Mammary epithelial cell (primary cell): Measurements from ENCODE around the gene STK32B.
"Not testable (repeated sequence)": the region's sequence is repeated elsewhere in the genome, so short reads cannot be mapped to it uniquely, and the experiment has no call there.

ENCODE experiments used
- EZH2 ChIP-seq: IDR thresholded peaks from 2 replicates; pipeline ENCODE4 v1.6.1; 2012; ENCODE audit warnings: low read length, inconsistent platforms, borderline replicate concordance
- TF ChIP-seq, protein P1 (sequence below), 2 donors: IDR thresholded peaks in 1 of 2; conservative IDR thresholded peaks in 1 of 2; 2 replicates each; pipeline ENCODE4 v1.5.1; 2011 to 2012; ENCODE audit warnings: inconsistent platforms in 2 of 2, low read length in 2 of 2, mild to moderate bottlenecking in 2 of 2, control low read depth in 1 of 2, low read depth in 1 of 2; ENCODE audit not compliant: insufficient read depth in 1 of 2; ENCODE audit errors: extremely low read depth in 1 of 2

DNA sequence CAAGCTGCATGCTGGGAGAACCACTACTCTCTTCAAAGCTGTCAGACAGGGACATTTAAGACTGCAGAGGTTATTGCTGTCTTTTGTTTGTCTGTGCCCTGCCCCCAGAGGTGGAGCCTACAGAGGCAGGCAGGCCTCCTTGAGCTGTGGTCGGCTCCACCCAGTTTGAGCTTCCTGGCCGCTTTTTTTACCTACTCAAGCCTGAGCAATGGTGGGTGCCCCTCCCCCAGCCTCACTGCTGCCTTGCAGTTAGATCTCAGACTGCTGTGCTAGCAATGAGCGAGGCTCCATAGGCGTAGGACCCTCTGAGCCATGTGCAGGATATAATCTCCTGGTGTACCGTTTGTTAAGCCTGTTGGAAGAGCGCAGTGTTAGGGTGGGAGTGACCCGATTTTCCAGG is 195.8 kb downstream of the STK32B start:
- TF ChIP-seq, protein P1, sequence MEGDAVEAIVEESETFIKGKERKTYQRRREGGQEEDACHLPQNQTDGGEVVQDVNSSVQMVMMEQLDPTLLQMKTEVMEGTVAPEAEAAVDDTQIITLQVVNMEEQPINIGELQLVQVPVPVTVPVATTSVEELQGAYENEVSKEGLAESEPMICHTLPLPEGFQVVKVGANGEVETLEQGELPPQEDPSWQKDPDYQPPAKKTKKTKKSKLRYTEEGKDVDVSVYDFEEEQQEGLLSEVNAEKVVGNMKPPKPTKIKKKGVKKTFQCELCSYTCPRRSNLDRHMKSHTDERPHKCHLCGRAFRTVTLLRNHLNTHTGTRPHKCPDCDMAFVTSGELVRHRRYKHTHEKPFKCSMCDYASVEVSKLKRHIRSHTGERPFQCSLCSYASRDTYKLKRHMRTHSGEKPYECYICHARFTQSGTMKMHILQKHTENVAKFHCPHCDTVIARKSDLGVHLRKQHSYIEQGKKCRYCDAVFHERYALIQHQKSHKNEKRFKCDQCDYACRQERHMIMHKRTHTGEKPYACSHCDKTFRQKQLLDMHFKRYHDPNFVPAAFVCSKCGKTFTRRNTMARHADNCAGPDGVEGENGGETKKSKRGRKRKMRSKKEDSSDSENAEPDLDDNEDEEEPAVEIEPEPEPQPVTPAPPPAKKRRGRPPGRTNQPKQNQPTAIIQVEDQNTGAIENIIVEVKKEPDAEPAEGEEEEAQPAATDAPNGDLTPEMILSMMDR (conservative IDR thresholded peaks at IDR 0.05 in 1 of 2, IDR thresholded peaks at IDR 0.05 in 1 of 2; ENCODE audit: extremely low read depth in 1 of 2, insufficient read depth in 1 of 2, low read depth in 1 of 2, low read length in 2 of 2) = not testable (repeated sequence)
- not testable (repeated sequence) for TF ChIP-seq EZH2
